GM19372 (cell line): ENCODE results near the gene EPHX1.

Experiments used
- ATAC-seq: cut with Tn5 transposase; IDR thresholded peaks from one replicate; pipeline ENCODE4 v1.9.1; 2021; ENCODE audit warnings: mild to moderate bottlenecking, low read depth, moderate library complexity; ENCODE audit not compliant: unreplicated experiment

Gene EPHX1

DNA sequence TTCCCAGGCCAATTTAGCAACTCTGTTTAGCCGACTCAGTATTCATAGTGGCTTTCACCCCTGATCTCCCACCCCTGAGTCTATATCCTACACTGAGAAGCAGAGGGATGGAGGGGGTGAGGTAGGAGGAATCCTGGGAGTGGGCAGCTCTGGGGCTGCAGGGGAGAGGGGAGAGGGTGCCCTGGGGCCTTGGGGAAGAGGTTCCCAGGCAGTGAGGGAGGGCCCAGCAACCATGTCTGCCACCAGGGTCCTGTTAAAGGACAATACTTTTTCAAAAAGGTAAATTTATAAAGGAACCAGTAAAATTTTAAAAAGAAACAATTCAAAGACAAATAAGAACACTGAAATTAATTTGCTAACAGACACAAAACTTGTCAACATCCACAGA lies 30.3 kb downstream of the EPHX1 start:
- ATAC-seq: no peak

DNA sequence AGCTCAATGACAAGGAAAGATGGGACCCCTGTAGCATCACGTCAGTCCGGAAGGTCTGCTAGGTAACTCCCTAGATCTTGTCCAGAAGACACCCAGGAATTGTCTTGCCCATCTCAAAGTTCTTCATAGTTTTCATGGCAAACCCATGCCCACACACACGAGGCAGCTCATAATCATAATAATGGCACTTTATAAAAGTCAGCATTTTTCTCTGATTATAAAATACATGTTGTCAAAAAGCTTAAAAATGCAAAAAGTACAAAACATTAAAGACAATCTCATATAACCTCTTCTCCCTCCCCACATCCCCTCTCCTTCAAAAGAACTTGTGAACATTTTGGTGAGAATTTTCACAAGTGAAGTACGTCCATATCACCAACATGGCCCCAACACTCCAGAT lies 30.8 kb downstream of the EPHX1 start:
- ATAC-seq: no peak

DNA sequence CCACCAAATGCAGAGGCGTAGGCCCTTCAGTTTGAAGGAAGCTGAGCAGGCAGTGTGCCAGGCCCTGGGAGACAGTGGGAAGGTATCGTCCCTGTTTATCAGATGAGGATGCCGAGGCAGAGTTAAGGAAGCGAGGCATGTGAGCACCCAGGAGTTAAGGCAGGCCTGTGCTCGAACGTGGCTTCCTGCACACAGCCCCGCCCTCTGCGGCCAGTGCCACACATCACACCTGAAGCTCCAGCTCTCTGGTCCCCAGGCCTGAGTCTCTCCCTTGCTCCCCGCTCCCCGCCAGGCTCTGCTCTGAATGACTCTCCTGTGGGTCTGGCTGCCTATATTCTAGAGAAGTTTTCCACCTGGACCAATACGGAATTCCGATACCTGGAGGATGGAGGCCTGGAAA lies 32.1 kb downstream of the EPHX1 start:
- no peak for ATAC-seq

DNA sequence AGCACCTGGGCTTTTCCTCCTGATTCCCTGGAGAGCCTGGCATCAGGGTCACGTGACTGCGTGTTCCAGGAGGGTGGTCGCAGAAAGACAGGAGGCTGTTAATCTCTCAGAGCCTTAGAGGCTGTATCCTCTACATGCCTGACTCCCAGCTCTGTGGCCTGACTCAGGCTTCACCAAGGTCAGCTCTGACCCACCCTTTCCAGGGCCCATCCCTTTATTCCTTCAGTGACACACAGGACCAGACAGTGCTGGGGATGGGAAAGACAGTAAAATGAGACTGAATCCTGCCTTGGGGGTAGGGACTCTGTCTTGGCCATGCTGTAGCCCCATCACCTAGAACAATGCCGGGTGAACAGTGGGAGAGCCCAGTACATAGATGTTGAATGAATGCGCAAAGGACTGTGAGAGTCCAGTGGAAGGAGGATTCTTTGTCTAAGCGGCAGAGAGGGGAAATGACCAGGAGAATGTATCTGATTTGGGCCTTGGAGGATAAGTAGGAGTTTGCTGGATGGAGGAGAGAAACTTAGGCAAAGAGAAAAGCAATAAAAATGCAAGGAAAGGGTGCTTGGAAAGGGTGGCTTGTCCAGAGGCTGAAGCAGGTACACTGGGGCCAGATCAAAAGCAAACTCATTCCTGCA lies 33.0 kb downstream of the EPHX1 start:
- ATAC-seq: no peak

DNA sequence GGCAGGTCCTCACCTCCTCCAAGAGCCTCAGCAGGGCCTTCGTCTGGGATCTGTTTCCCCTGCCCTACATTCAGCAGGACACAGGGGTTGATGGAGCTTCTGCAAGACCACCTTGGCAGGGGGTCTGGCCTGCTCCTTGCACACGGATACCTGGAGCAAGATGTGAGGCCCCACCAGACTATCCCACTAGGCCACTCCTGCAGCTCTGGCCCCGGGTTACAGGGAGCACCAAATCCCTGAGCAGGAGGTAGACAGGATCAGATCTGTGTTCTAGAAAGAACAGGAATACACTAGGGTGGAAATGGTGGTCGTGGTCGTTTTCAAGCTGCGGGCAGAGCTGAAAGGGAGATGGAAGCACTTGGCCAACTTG lies 33.5 kb downstream of the EPHX1 start:
- no peak for ATAC-seq

GRCh38 chr1:225844236-225845061 lies 34.5 kb downstream of the EPHX1 start:
- ATAC-seq: no peak

GRCh38 chr1:225845097-225845496 lies 35.2 kb downstream of the EPHX1 start:
- no peak for ATAC-seq

GRCh38 chr1:225845571-225846259 lies 35.8 kb downstream of the EPHX1 start:
- ATAC-seq: no peak

DNA sequence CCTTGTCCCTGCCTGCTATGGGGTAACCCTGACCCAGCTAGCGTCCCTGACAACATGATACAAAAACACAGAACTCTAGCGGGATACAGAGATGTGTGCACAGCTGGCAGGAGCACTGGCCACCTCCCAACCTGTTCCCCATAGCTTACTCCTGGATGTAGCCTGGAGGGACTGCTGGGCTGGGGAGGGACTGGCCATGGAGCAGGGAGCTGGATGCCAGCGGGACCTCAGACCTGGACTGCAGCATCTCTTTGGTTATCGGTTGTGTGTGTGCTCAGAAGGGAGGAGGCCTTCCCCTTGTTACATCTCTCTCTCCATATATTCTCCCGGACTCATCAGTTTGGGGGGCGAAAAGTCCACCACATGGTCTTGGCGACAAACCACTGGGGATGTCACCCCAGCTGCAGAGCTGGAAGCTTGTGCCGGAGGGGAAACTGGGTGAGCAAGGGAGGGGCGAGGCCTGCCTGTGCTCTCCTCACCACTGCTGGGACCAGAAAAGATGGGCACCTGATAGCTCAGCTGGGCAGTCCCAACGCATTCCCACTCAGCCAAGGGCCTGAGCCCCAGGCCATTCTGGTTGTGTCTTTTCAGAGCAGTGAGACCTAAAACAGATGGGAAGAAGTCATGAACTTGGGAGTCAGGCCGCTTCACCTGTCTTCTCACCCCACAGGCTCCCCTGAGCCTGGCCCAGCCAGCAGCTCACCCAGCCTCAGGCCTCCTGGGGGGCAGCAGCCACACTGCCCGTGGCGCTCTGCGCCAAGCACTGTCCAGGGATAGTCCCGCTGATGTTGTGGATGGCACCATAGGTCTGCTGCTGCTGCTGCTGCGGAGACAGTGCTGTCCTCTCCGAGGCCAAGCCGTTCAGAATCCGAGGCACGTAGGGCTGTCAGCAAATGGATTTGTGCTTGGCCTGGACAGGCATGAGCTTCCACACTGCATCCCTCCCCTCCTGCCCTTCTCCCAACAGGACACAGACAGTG lies 36.7 kb downstream of the EPHX1 start:
- no peak for ATAC-seq

DNA sequence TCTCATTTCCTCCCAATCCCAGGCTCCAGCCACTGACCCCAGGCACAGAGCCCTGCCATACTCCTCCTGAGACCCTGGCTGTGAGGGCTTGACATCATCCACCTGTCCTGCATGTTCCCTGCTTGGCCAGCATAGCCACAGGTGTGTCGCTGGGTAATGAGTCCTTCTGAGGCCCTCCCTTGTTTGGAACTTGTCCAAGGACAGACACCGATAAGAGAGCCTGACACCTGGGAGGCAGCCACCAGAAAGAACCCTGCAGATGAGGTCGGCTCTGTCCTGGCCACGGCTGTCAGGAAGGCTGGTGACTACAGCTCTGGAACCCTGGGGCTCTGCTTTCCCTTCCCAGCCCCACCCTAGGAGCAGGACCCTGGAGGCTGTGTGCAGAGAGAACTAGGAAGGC lies 37.7 kb downstream of the EPHX1 start:
- ATAC-seq: no peak

DNA sequence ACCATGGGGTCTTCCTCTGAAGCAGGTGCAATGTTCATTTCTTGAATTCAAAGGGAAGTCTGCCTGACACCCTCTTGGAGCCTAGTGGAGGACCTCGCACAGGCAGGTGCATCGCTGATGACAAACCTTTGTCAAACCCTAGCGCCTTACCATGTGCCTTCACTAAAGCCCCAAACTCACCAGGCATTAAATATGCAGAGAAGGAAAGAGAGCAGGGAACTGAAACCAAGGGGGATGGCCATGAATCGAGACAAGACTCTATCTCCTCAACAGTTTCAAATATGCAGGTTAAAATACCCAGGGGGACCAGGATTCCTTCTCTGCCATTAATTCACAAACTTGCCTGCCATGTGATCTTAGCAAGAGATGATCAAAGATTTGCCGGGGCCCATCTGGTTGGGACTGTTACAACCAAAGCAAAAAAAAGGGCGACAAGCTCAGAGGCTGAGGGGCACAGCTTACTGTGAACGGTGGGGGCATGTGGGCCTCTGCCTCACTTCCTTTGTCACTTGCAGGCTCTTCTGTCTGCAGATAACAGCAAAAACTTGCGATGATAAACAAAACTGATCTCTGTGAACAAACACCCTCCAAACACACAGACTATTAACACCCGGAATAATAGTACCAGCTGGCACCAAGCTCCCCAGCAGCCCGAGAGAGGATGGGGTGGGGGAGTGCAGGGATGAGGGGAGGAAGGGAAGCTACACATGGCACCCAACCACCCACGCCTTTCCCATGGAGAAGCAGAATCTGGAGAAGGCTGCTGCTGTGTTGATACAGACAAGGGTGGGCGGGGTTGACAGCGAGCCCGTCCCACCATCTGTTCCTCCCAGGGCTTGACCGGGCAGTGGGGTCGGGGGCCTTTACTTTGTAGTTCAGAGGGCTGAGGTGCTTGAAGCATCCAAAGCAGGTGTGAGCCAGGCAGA lies 38.4 kb downstream of the EPHX1 start:
- peak; percentile 57 for ATAC-seq

GRCh38 chr1:225849925-225850324 lies 40.0 kb downstream of the EPHX1 start:
- ATAC-seq: no peak

DNA sequence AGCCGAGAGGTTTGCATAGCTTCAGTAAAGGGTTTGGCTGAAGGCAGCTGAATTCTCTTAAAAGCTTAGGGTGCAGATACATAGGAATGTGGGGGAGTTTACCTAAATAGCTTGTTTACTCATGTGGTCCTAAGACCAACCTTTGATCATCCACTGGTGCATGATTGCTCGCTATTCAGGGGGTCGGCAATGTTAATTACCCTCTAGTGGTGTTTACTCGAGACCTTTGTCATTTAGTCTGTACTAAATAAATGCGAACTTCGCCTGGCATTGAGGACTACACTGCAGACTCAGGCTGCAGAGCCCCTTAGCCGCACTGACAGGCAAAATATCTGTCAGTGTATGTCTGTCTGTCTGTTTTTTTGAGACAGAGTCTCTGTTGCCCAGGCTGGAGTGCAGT lies 40.4 kb downstream of the EPHX1 start:
- ATAC-seq: no peak

GRCh38 chr1:225851805-225852204 lies 41.9 kb downstream of the EPHX1 start:
- no peak for ATAC-seq

- ATAC-seq: no peak
Measured at GRCh38 chr1:225852413-225853124, 42.6 kb downstream of the EPHX1 start.

DNA sequence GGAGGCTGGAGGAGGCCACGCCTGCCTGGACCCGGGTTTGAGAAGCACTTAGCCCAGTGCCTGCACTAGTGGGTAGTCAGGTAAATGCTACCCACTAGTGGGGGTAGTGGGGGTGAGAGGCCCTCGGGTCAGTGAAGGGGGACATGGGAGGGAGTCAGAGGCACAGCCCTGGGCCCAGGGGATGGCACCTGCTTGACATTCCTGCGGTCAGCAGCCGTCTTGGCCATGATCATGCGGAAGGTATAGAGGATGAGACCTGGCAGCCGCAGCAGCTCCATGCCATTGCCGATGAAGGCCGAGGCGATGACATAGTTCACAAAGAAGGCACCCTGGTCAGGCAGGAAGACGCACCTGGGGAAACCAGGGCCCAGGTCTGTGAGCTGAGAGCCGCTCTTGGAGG lies 43.5 kb downstream of the EPHX1 start:
- ATAC-seq: no peak

DNA sequence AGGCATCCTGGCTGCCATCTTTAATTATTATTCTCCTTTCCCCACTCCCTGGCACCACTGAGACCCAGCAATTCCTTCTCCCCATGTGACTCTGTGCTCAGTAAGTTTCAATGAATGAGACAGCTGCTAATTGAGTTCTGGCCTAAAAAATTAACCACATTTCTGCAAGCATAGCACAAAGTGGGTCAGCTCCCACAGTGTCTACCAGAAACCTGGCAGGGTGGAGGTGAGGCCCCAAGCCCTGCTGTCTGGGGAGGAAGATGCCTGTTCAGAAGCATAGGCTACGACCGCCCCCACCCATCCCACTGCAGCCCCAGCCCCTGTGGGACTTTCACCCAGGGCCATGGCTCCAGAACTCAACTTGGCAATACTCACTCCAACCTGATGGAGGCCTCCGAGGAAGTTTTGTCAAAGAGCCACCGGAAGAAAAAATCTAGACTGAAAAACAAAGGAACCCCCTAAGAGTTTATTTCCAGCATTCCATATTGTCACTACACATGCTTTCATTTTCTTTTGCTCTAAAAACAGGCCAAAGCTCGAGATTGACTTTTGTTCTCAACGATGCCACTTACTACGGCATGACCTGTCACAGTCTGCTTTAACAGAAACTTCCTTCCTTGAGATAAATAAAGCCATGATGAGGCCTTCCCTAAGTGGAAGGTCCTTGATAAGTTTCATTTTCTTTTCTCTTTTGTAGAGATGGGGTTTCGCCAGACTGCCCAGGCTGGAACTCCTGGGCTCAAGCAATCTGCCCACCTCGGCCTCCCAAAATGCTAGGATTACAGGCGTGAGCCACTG lies 45.8 kb downstream of the EPHX1 start:
- no peak for ATAC-seq

DNA sequence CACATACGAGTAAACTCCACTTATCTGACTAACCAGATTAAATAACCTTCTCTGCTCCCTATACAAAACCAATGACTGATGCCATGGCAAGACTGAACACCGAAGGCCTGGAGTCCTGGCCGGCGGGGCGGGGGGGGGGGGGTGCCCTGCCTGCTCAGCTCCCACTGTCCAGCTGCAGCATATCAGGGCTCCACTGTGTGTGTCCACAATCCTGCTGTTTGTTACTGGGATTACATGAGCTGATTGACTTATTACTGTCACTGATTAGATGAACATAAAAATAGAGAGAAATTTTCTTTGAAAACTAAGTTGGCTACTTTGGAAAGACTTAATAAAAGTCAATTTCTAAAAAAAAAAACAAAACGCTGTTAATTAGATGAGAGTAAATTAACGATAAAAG lies 47.3 kb downstream of the EPHX1 start:
- no peak for ATAC-seq
